GM12801 (cell line): ENCODE results near the gene PFKL.

ENCODE experiments used
- CTCF ChIP-seq: IDR thresholded peaks from one replicate; pipeline ENCODE4 v1.5.1; 2011; ENCODE audit warnings: control low read depth; ENCODE audit not compliant: insufficient read length; ENCODE audit errors: extremely low read depth

Gene PFKL

GRCh38 chr21:44345495-44345894 is 45.6 kb downstream of the PFKL start:
- no peak for TF ChIP-seq CTCF

GRCh38 chr21:44347911-44348451 is 48.1 kb downstream of the PFKL start:
- TF ChIP-seq CTCF, result no peak

GRCh38 chr21:44348861-44349260 is 49.0 kb downstream of the PFKL start:
- TF ChIP-seq CTCF, result no peak

- TF ChIP-seq CTCF, result no peak
Observed at GRCh38 chr21:44349416-44349846, 49.6 kb downstream of the PFKL start.

GRCh38 chr21:44349847-44350772 is 50.3 kb downstream of the PFKL start:
- TF ChIP-seq CTCF, result no peak

GRCh38 chr21:44350773-44351481 is 51.1 kb downstream of the PFKL start:
- TF ChIP-seq CTCF, result no peak

- TF ChIP-seq CTCF, result no peak
Observed at GRCh38 chr21:44351535-44352252, 51.8 kb downstream of the PFKL start.
